Osteoblast (primary cell): ENCODE results near the gene SHANK3. TPM values are rescaled to one million over a fixed set of nuclear protein-coding genes. Genes with fewer than 3 reads are reported as not detected.

Source experiments
- DNase-seq: peaks from one replicate; pipeline ENCODE4 v3.0.0; 2011; ENCODE audit warnings: low spot score, mixed read lengths; ENCODE audit not compliant: insufficient read length; ENCODE audit errors: missing footprints
- H2AFZ ChIP-seq: 2 replicates; pipeline ENCODE4 v1.6.0; 2011; ENCODE audit warnings: mild to moderate bottlenecking, low read length
- H3K27ac ChIP-seq: 2 replicates; pipeline ENCODE4 v1.5.1; 2011; ENCODE audit warnings: mild to moderate bottlenecking, low read depth, low read length, moderate library complexity
- H3K27me3 ChIP-seq: 2 replicates; pipeline ENCODE4 v1.6.0; 2012; ENCODE audit warnings: mild to moderate bottlenecking, control low read depth, inconsistent platforms, low read length, moderate library complexity; ENCODE audit not compliant: insufficient read depth
- H3K36me3 ChIP-seq: 2 replicates; pipeline ENCODE4 v1.5.1; 2011; ENCODE audit warnings: mild to moderate bottlenecking, low read length, control low read depth, moderate library complexity; ENCODE audit not compliant: insufficient read depth
- H3K4me1 ChIP-seq: 2 replicates; pipeline ENCODE4 v1.5.1; 2011; ENCODE audit warnings: mild to moderate bottlenecking, low read length, control low read depth, moderate library complexity; ENCODE audit not compliant: insufficient read depth
- H3K4me2 ChIP-seq: 2 replicates; pipeline ENCODE4 v1.6.0; 2011; ENCODE audit warnings: mild to moderate bottlenecking, low read length; ENCODE audit not compliant: insufficient read depth
- H3K4me3 ChIP-seq: fragments of 200-600 bp; sonication (generic); 3 replicates; pipeline ENCODE4 v1.5.1; 2012; ENCODE audit warnings: mild to moderate bottlenecking, low read length, inconsistent platforms; ENCODE audit not compliant: insufficient read depth
- H3K79me2 ChIP-seq: 2 replicates; pipeline ENCODE4 v1.6.0; 2012; ENCODE audit warnings: mild to moderate bottlenecking, low read length, control low read depth, inconsistent platforms; ENCODE audit not compliant: insufficient read depth
- H3K9me3 ChIP-seq: 2 replicates; pipeline ENCODE4 v1.5.1; 2011; ENCODE audit warnings: low read depth, low read length, control low read depth
- H4K20me1 ChIP-seq: 2 replicates; pipeline ENCODE4 v1.6.0; 2012; ENCODE audit warnings: mild to moderate bottlenecking, low read length, control low read depth; ENCODE audit not compliant: insufficient read depth
- total RNA-seq: library from RNA; depleted of rRNA; stranded (reverse); fragments of >200 nt; gene quantifications from 2 replicates; pipeline ENCODE4 v1.2.3, GENCODE V29; 2012
- TF ChIP-seq, protein P1 (sequence below): IDR thresholded peaks from 2 replicates; pipeline ENCODE4 v1.5.1; 2011; ENCODE audit warnings: mild to moderate bottlenecking, low read depth, low read length, moderate library complexity; ENCODE audit errors: extremely low read depth

SHANK3 gene
- total RNA-seq, 1 donor = 0.36 TPM

DNA sequence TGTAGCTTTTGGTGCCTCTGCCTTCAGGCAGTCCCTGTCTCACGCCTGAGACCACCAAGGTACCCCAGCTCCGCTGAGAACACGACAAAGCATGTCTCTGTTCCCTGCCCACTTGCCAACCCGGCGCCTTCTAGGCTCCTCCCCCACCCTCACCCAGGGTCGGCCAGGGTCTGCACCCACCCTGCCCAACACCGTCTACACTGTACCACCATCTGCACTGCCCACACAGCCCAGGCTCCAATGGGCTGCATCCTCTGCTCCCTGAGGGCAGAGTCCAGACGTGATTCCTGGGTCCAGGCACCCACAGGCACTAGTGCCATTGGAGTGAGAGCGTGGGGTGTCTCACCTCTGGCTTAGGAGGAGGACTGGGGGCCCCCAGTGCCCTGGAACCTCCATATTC lies 42.6 kb downstream of the SHANK3 start:
- no peaks in the 10 kb centered on the region for H3K9me3 ChIP-seq
- H2AFZ ChIP-seq = no peak overlapping the region
- no peaks in the 10 kb centered on the region for H3K36me3 ChIP-seq
- TF ChIP-seq, protein P1, sequence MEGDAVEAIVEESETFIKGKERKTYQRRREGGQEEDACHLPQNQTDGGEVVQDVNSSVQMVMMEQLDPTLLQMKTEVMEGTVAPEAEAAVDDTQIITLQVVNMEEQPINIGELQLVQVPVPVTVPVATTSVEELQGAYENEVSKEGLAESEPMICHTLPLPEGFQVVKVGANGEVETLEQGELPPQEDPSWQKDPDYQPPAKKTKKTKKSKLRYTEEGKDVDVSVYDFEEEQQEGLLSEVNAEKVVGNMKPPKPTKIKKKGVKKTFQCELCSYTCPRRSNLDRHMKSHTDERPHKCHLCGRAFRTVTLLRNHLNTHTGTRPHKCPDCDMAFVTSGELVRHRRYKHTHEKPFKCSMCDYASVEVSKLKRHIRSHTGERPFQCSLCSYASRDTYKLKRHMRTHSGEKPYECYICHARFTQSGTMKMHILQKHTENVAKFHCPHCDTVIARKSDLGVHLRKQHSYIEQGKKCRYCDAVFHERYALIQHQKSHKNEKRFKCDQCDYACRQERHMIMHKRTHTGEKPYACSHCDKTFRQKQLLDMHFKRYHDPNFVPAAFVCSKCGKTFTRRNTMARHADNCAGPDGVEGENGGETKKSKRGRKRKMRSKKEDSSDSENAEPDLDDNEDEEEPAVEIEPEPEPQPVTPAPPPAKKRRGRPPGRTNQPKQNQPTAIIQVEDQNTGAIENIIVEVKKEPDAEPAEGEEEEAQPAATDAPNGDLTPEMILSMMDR = no peak
- H3K4me1 ChIP-seq = no peaks in the 10 kb centered on the region
- no peak overlapping the region for H3K27ac ChIP-seq
- no peak overlapping the region for H3K4me2 ChIP-seq
- peaks cover 12% of the 10 kb centered on the region for H3K27me3 ChIP-seq
- DNase-seq = no peak
- H3K4me3 ChIP-seq = no peak overlapping the region
- no peaks in the 10 kb centered on the region for H4K20me1 ChIP-seq
- no peaks in the 10 kb centered on the region for H3K79me2 ChIP-seq

DNA sequence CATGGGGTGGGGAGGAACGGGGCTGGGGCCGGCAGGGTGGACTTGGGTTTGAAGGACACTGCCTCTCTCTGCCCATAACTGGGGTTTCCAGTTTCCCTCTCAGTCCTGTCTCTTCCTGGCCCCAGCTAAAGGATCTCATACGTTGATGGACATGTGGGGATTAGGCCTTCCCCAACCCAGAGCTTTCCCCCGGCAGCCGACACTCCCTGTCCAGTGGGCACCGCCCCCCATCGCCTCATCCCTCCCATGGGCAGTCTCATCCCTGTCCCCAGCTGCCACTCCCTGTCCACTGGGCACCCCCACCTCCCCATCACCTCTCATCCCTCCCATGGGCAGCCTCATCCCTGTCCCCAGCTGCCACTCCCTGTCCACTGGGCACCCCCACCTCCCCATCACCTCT lies 43.2 kb downstream of the SHANK3 start:
- Histone ChIP-seq H3K4me2 (no peak overlapping the region), H3K27ac (no peak overlapping the region), H2AFZ (no peak overlapping the region), H3K4me1 (no peaks in the 10 kb centered on the region), H3K27me3 (peaks cover 13% of the 10 kb centered on the region), H3K9me3 (no peaks in the 10 kb centered on the region), H4K20me1 (no peaks in the 10 kb centered on the region), H3K36me3 (no peaks in the 10 kb centered on the region), H3K4me3 (no peak overlapping the region), H3K79me2 (no peaks in the 10 kb centered on the region)
- TF ChIP-seq, protein P1 = no peak
- DNase-seq = no peak

DNA sequence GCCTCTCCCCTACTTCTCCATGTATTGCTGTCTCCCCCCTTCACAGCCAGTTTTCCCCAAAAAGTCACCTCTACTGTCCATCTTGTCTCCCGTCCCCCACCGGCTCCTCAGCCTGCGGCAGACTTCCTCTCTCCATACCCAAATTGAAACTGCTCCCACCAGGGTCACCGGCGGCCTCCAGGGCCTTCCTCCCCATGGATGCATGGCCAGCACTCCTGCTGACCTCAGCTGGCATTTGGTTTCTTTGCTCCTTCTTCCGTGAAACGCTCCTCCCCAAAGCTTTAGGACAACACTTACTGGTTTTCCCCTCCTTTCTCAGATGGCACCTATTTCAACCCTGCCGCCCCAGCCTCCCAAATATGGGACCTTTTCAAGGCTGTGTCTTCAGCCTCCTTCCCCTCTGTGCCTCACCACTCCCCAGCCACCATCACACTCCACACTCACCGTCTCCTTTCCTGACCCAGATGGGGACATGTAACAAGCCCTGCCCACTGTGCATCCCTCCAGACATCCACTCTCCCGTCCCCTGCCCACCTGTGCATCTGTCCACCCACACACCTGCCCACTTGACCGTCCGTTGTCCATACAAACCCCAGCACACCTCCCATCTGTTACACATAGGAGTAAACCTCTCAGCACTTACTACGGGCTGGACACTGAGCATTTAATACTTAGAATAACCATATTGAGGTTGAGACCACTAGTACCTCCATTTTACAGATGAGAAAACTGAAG lies 43.8 kb downstream of the SHANK3 start:
- TF ChIP-seq, protein P1 = no peak
- no peaks in the 10 kb centered on the region for H3K4me1 ChIP-seq
- H3K4me2 ChIP-seq = no peak overlapping the region
- no peaks in the 10 kb centered on the region for H3K79me2 ChIP-seq
- H3K27ac ChIP-seq = no peak overlapping the region
- no peaks in the 10 kb centered on the region for H3K36me3 ChIP-seq
- no peaks in the 10 kb centered on the region for H3K9me3 ChIP-seq
- no peak overlapping the region for H2AFZ ChIP-seq
- no peak for DNase-seq
- H4K20me1 ChIP-seq = no peaks in the 10 kb centered on the region
- H3K27me3 ChIP-seq = peaks cover 18% of the 10 kb centered on the region
- H3K4me3 ChIP-seq = no peak overlapping the region

DNA sequence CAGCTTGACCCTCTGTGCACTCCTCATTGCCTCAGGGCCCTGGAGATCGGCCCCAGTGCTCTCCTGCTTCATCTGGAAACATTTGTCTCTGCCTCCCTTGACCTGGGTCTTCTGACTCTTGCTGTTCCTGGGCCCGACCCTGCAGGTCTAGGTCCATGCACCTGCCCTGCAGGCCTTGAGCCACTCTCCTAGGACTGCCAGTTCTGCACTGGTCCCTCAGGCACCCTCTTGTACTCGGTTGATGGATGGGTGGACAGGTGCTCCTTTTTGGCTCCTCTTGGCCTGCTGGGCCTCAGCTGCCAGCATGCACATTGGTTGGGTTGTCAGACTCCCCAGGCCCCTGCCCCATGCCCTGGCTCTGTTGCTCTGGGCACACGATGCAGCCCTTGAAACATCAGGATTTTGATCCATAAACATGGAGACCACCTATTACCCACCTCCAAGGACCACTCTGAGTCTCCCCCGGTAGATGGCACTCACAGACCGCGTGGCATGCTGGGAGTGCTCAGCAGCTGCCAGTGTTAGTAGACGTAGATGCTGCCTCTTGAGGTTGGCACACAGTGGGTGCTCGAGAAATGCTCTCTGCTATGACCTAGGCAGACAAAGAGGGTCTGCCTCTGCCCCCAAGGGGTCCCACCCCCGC lies 45.2 kb downstream of the SHANK3 start:
- H3K4me3 ChIP-seq = no peak overlapping the region

More for the DNA sequence above, 45.2 kb downstream of the SHANK3 start:
- Histone ChIP-seq H3K9me3 (no peaks in the 10 kb centered on the region), H2AFZ (no peak overlapping the region), H3K79me2 (no peaks in the 10 kb centered on the region), H3K36me3 (no peaks in the 10 kb centered on the region), H4K20me1 (no peaks in the 10 kb centered on the region), H3K27ac (no peak overlapping the region), H3K4me1 (no peaks in the 10 kb centered on the region), H3K27me3 (peaks cover 18% of the 10 kb centered on the region), H3K4me2 (no peak overlapping the region)
- TF ChIP-seq, protein P1 = no peak
- no peak for DNase-seq
